ENCODE results near the gene INHBC. TPM values are rescaled to one million over a fixed set of nuclear protein-coding genes. Genes with fewer than 3 reads are reported as not detected.
A peak's percentile ranks its signal among the peaks of the same experiment; 100 is the strongest.

The INHBC gene
- total and polyA plus RNA-seq, 7 experiments from 2014 or later = 0.16 TPM; not detected in 6

GRCh38 chr12:57477710-57478681 lies 43.4 kb downstream of the INHBC start:
- H3K27ac ChIP-seq (ENCODE audit: low read depth, low read length) = peak overlapping the region; percentile 94
- ATAC-seq (peak; percentile 62), DNase-seq (peak in 8 of 9 donors; percentile 49 to 76 (median 69))
- H3K27ac Mint-ChIP-seq = peak overlapping the region; percentile 97 to 100 (median 100)
- peaks cover 56 to 66% of the 10 kb centered on the region in 2 donors for H3K4me1 ChIP-seq (ENCODE audit: control insufficient read depth in 2 of 2, insufficient read depth in 2 of 2, low read length in 2 of 2)
- H3K27me3 Mint-ChIP-seq = no peaks in the 10 kb centered on the region
- intact Hi-C loops (cut with micrococcal nuclease) = loop anchor here (1.0 to 5.0 kb wide), 11 partner anchors 9 to 391 kb away; partner anchors contain the start of genes NAB2 (in 2 of the 2), OS9 (in 2 of the 2), CDK4 (in 1 of the 2) and DCTN2 (in 1 of the 2)
- H3K27me3 ChIP-seq (ENCODE audit: control insufficient read depth in 2 of 2, insufficient read depth in 2 of 2, low read length in 2 of 2) = no peaks in the 10 kb centered on the region
- H3K4me3 Mint-ChIP-seq = peak overlapping the region; percentile 84 to 100 (median 98)
- peaks cover 61 to 78% (median 71%) of the 10 kb centered on the region in 7 donors for H3K4me1 Mint-ChIP-seq
- H3K4me3 ChIP-seq (ENCODE audit: low read length) = peak overlapping the region; percentile 95
- peaks cover 14 to 26% (median 20%) of the 10 kb centered on the region in 3 experiments for H3K36me3 ChIP-seq (ENCODE audit: control insufficient read depth in 2 of 3, insufficient read depth in 3 of 3, low read length in 3 of 3)
- ChIA-PET POLR2A (interaction anchor here (0.5 to 5.9 kb wide), 17 partner anchors 9 to 1548 kb away, joined by 3 to 81 read pairs (median 4); partner anchors contain the start of genes DCTN2, DDIT3, GLI1 and MARS1), CTCF (interaction anchor here (0.9 to 9.6 kb wide), 11 partner anchors 8 to 234 kb away, joined by 3 to 101 read pairs (median 4); partner anchors contain the start of genes GLI1 and INHBE)
- peaks cover 6 to 32% (median 20%) of the 10 kb centered on the region in 5 donors for H3K36me3 Mint-ChIP-seq
- no peaks in the 10 kb centered on the region for H3K9me3 ChIP-seq (ENCODE audit: control insufficient read depth in 2 of 3, low read length in 3 of 3)
- peaks cover 0 to 2% (median 0%) of the 10 kb centered on the region in 11 donors for H3K9me3 Mint-ChIP-seq

DNA sequence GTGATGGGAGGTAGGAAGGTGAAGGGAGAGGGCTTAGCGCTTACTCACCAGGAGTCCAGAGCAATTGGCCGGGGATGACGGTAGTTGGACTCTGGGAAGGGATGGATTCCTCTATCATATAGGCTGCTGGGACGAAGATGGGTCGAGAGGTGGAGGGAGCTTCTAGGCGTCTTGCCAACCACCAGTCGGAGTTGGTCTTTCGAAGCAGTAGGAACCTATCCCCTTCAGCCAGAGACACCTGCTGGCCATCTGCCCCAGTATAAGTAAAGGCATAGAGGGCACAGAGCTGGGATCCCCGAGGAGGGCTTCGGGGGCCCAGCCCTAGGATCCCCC lies 44.4 kb downstream of the INHBC start:
- Histone ChIP-seq H3K4me1 (ENCODE audit: control insufficient read depth in 2 of 2, insufficient read depth in 2 of 2, low read length in 2 of 2) (peaks cover 55 to 60% of the 10 kb centered on the region in 2 donors), H3K4me3 (ENCODE audit: low read length) (peak overlapping the region; percentile 95), H3K27me3 (ENCODE audit: control insufficient read depth in 2 of 2, insufficient read depth in 2 of 2, low read length in 2 of 2) (no peaks in the 10 kb centered on the region), H3K36me3 (ENCODE audit: control insufficient read depth in 2 of 3, insufficient read depth in 3 of 3, low read length in 3 of 3) (peaks cover 8 to 18% (median 12%) of the 10 kb centered on the region in 3 experiments), H3K9me3 (ENCODE audit: control insufficient read depth in 2 of 3, low read length in 3 of 3) (no peaks in the 10 kb centered on the region), H3K27ac (ENCODE audit: low read depth, low read length) (peak overlapping the region; percentile 94)
- DNase-seq (peak in 1 of 9 donors; percentile 12), ATAC-seq (no peak)
- peaks cover 58 to 74% (median 69%) of the 10 kb centered on the region in 7 donors for H3K4me1 Mint-ChIP-seq
- H3K27me3 Mint-ChIP-seq = no peaks in the 10 kb centered on the region
- peak overlapping the region; percentile 97 to 100 (median 100) for H3K27ac Mint-ChIP-seq
- peaks cover 6 to 26% (median 15%) of the 10 kb centered on the region in 5 donors for H3K36me3 Mint-ChIP-seq
- peaks cover 0 to 2% (median 0%) of the 10 kb centered on the region in 11 donors for H3K9me3 Mint-ChIP-seq
- peak overlapping the region; percentile 84 to 100 (median 98) for H3K4me3 Mint-ChIP-seq
- intact Hi-C loops (cut with micrococcal nuclease) = loop anchor here (1.0 to 5.0 kb wide), 6 partner anchors 8 to 392 kb away; partner anchors contain the start of genes NAB2 (in 2 of the 2), OS9 (in 2 of the 2), CDK4 (in 1 of the 2) and DDIT3 (in 1 of the 2)
- ChIA-PET POLR2A (interaction anchor here (0.8 to 5.9 kb wide), 9 partner anchors 10 to 226 kb away, joined by 3 to 81 read pairs (median 3); partner anchors contain the start of genes DDIT3, GLI1 and MARS1), CTCF (interaction anchor here (9.6 kb wide), 1 partner anchor 19 kb away, joined by 101 read pairs; the partner anchor contains the start of gene GLI1)

DNA sequence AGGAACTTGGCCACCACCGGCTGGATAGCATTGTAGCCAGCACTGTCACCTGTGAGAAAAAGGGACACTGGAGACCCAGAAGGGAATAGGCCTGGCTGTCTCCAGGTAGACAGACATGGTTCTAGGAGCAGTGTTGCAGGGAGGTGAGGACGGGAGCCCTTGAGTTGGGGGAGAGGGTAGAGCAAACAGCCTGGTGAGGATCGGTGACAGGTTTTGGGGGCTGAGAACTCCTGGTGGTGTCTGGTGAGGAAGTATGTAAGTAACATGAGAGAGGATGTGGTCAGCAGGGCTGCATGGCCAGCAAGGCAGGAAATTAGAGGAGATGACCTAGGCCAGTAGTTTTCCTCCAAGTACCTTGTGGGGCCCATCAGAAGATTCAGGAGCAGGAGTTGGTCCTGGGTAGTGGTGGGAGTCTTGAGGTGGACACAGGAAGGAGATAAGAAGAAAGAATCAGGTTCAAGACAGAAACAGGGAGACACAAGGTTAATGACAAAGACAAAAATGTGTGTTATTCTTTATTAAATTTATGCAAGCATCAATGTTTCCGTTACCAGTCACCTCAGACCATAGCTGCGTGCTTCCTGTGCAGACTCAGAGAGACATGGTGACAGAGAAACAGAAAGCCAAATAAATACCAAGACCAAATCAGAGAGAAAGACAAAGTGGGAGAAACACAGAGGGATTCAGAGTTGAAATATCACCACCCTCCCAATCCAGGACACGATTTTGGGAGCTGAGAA lies 45.0 kb downstream of the INHBC start, which contains the start of gene ARHGAP9:
ARHGAP9 (minus strand) TSS at position 491 of the 740 bp plus-strand sequence; CDS start at position 31, 460 bp downstream.
- Mint-ChIP-seq H3K27ac (peak within 1 kb of the TSS; percentile 97 to 100 (median 100)), H3K9me3 (peaks cover 0 to 2% (median 0%) of the 10 kb centered on the region in 11 donors), H3K4me3 (peak within 1 kb of the TSS; percentile 84 to 100 (median 98)), H3K36me3 (peaks cover 3 to 21% (median 9%) of the 10 kb centered on the region in 5 donors), H3K27me3 (no peaks in the 10 kb centered on the region), H3K4me1 (peaks cover 52 to 69% (median 63%) of the 10 kb centered on the region in 7 donors)
- no peaks in the 10 kb centered on the region for H3K27me3 ChIP-seq (ENCODE audit: control insufficient read depth in 2 of 2, insufficient read depth in 2 of 2, low read length in 2 of 2)
- H3K27ac ChIP-seq (ENCODE audit: low read depth, low read length) = peak within 1 kb of the TSS; percentile 94
- H3K4me3 ChIP-seq (ENCODE audit: low read length) = peak within 1 kb of the TSS; percentile 95
- ChIA-PET CTCF (interaction anchor here (1.2 to 9.6 kb wide), 3 partner anchors 14 to 213 kb away, joined by 3 to 101 read pairs (median 4); partner anchors contain the start of gene GLI1), POLR2A (interaction anchor here (0.6 to 5.9 kb wide), 15 partner anchors 9 to 850 kb away, joined by 3 to 81 read pairs (median 5); partner anchors contain the start of genes BAZ2A, DDIT3, GLI1 and MARS1)
- intact Hi-C loops (cut with micrococcal nuclease) = loop anchor here (1.0 to 5.0 kb wide), 6 partner anchors 8 to 392 kb away; partner anchors contain the start of genes NAB2 (in 2 of the 2), OS9 (in 2 of the 2), CDK4 (in 1 of the 2) and DDIT3 (in 1 of the 2)
- DNase-seq = peak in 8 of 9 donors; percentile 29 to 90 (median 84)
- ATAC-seq = peak; percentile 72
- peaks cover 50 to 54% of the 10 kb centered on the region in 2 donors for H3K4me1 ChIP-seq (ENCODE audit: control insufficient read depth in 2 of 2, insufficient read depth in 2 of 2, low read length in 2 of 2)
- no peaks in the 10 kb centered on the region for H3K9me3 ChIP-seq (ENCODE audit: control insufficient read depth in 2 of 3, low read length in 3 of 3)
- peaks cover 3 to 12% (median 7%) of the 10 kb centered on the region in 3 experiments for H3K36me3 ChIP-seq (ENCODE audit: control insufficient read depth in 2 of 3, insufficient read depth in 3 of 3, low read length in 3 of 3)

DNA sequence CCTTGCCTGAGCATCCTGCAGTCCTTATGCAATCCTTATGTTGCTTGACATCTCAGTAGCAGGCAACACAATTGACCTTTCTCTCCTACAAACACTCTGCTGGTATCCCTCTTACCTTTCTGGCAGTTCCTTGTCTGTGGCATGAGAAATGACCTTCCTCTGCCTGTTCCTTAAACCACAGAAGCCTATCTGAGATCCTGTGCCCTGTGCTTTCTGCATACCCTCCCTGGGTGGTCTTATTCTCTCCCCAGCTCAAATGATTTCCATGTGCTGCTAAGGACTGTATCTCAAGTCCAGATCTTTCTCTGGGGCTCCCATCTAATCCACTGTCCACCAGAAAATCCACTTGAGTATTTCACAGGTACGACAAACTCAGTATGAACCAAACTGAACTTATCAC lies 47.1 kb downstream of the INHBC start:
- no peak overlapping the region for H3K4me3 ChIP-seq (ENCODE audit: low read length)
- POLR2A ChIA-PET = interaction anchor here (0.6 to 2.4 kb wide), 4 partner anchors 16 to 65 kb away, joined by 3 to 14 read pairs (median 6); partner anchors contain the start of gene DCTN2
- no peaks in the 10 kb centered on the region for H3K36me3 ChIP-seq (ENCODE audit: control insufficient read depth in 2 of 3, insufficient read depth in 3 of 3, low read length in 3 of 3)
- DNase-seq = no peak
- Mint-ChIP-seq H3K4me3 (peak overlapping the region in 8 of 10 donors; percentile 3 to 99 (median 75)), H3K27ac (peak overlapping the region; percentile 97 to 100 (median 100)), H3K4me1 (peaks cover 42 to 57% (median 49%) of the 10 kb centered on the region in 7 donors), H3K36me3 (peaks cover 0 to 10% (median 7%) of the 10 kb centered on the region in 5 donors), H3K27me3 (no peaks in the 10 kb centered on the region), H3K9me3 (peaks cover 0 to 2% (median 0%) of the 10 kb centered on the region in 11 donors)
- intact Hi-C loops (cut with micrococcal nuclease) = no loop called here
- H3K9me3 ChIP-seq (ENCODE audit: control insufficient read depth in 2 of 3, low read length in 3 of 3) = no peaks in the 10 kb centered on the region
- peak overlapping the region; percentile 94 for H3K27ac ChIP-seq (ENCODE audit: low read depth, low read length)
- CTCF ChIA-PET = interaction anchor here (1.0 to 9.6 kb wide), 3 partner anchors 21 to 44 kb away, joined by 3 to 101 read pairs (median 4); partner anchors contain the start of genes GLI1 and MBD6
- no peak for ATAC-seq
- peaks cover 35 to 40% of the 10 kb centered on the region in 2 donors for H3K4me1 ChIP-seq (ENCODE audit: control insufficient read depth in 2 of 2, insufficient read depth in 2 of 2, low read length in 2 of 2)
- H3K27me3 ChIP-seq (ENCODE audit: control insufficient read depth in 2 of 2, insufficient read depth in 2 of 2, low read length in 2 of 2) = no peaks in the 10 kb centered on the region

- CTCF ChIA-PET = interaction anchor here (1.2 kb wide), 1 partner anchor 29 kb away, joined by 3 read pairs; the partner anchor contains the start of gene INHBE
- no peak overlapping the region for H3K4me3 ChIP-seq (ENCODE audit: low read length)
- H3K9me3 ChIP-seq (ENCODE audit: control insufficient read depth in 2 of 3, low read length in 3 of 3) = no peaks in the 10 kb centered on the region
- ATAC-seq (no peak), DNase-seq (no peak)
- Mint-ChIP-seq H3K27ac (peak overlapping the region; percentile 0 to 85 (median 68)), H3K4me3 (peak overlapping the region in 3 of 10 donors; percentile 14 to 27 (median 25)), H3K27me3 (peaks cover 0 to 2% (median 0%) of the 10 kb centered on the region in 5 donors), H3K9me3 (peaks cover 0 to 2% (median 0%) of the 10 kb centered on the region in 11 donors), H3K4me1 (peaks cover 32 to 61% (median 55%) of the 10 kb centered on the region in 7 donors), H3K36me3 (peaks cover 0 to 9% (median 5%) of the 10 kb centered on the region in 5 donors)
- intact Hi-C loops (cut with micrococcal nuclease) = no loop called here
- peaks cover 0 to 4% (median 0%) of the 10 kb centered on the region in 3 experiments for H3K36me3 ChIP-seq (ENCODE audit: control insufficient read depth in 2 of 3, insufficient read depth in 3 of 3, low read length in 3 of 3)
- peaks cover 37 to 43% of the 10 kb centered on the region in 2 donors for H3K4me1 ChIP-seq (ENCODE audit: control insufficient read depth in 2 of 2, insufficient read depth in 2 of 2, low read length in 2 of 2)
- POLR2A ChIA-PET = interaction anchor here (0.6 to 1.5 kb wide), 2 partner anchors 12 to 52 kb away, joined by 3 read pairs; no protein-coding TSS in a partner anchor
- no peak overlapping the region for H3K27ac ChIP-seq (ENCODE audit: low read depth, low read length)
- H3K27me3 ChIP-seq (ENCODE audit: control insufficient read depth in 2 of 2, insufficient read depth in 2 of 2, low read length in 2 of 2) = no peaks in the 10 kb centered on the region
These were observed 48.9 kb downstream of the INHBC start for GRCh38 chr12:57483466-57483865.

All from naive thymus-derived CD4-positive, alpha-beta T cell (primary cell).